Pancreas (tissue), 10 donors: ENCODE results near the gene ACVR1B. TPM values are rescaled to one million over a fixed set of nuclear protein-coding genes. Genes with fewer than 3 reads are reported as not detected.

Source experiments
- ATAC-seq, 4 donors: fragments of 200-7000 bp; cut with Tn5 transposase; one replicate each; pipeline versions ENCODE4 v1.8.0 to v1.9.1; 2020; ENCODE audit warnings: mild to moderate bottlenecking in 4 of 4, moderate library complexity in 4 of 4
- DNase-seq, 6 donors: peaks; one replicate each; pipeline ENCODE4 v3.0.0-alpha.2; 2020
- FAIRE-seq: peaks from 2 replicates; lab custom pipeline; 2012; peaks lifted over from hg19 to GRCh38; lab: Jason Lieb, UNC
- H3K27ac ChIP-seq, 4 donors: fragments of 200-600 bp; sonication (generic); 1 replicate in 3 of 4; 2 replicates in 1 of 4; pipeline versions ENCODE4 v1.5.0 to v1.8.0; 2020
- H3K27me3 ChIP-seq, 4 donors: fragments of 200-600 bp; one replicate each; pipeline ENCODE4 v1.8.0; 2021
- H3K36me3 ChIP-seq, 3 donors: fragments of 200-600 bp; sonication (generic) in 1 of 3; one replicate each; pipeline versions ENCODE4 v1.5.0 to v1.8.0; 2020 to 2021
- H3K4me1 ChIP-seq, 3 donors: fragments of 200-600 bp; one replicate each; pipeline ENCODE4 v1.8.0; 2021
- H3K4me3 ChIP-seq, 4 donors: fragments of 200-600 bp; sonication (generic) in 2 of 4; one replicate each; pipeline versions ENCODE4 v1.5.0 to v1.8.0; 2020 to 2021
- H3K9me3 ChIP-seq, 4 donors: fragments of 200-600 bp; one replicate each; pipeline ENCODE4 v1.8.0; 2021
- CTCF ChIP-seq, 4 donors: fragments of 200-600 bp; sonication (generic) in 3 of 4; IDR thresholded peaks; one replicate each; pipeline versions ENCODE4 v1.5.0 to v1.8.0; 2021; ENCODE audit warnings: antibody characterized with exemption in 4 of 4
- WGBS, 2 donors: extraction: QIAGEN DNeasy Blood & Tissue Kit; methylation state at CpG; one replicate each; pipeline ENCODE4 v1.1.7; 2013; 5-methylcytosine and 5-hydroxymethylcytosine counted together
- intact Hi-C, 3 donors: fragments of 100-400 bp; cut with DNase I; formaldehyde crosslinking; loops; one replicate each; pipeline versions ENCODE4 v1.11.1 to v1.14.2; 2022
- polyA plus RNA-seq, 2 donors: library from polyadenylated mRNA; stranded (reverse); fragments of 200-250 nt; gene quantifications; one replicate each; pipeline ENCODE4 v1.2.3, GENCODE V29; 2013
- total RNA-seq, 6 donors: library from RNA; stranded (reverse); fragmentation: NEBNext Ultra II Directional in 4 of 6; extraction: Animal tissue kit (Norgen Biotek cat#: 25700) in 4 of 6; gene quantifications; one replicate each; pipeline versions ENCODE4 v1.2.1 to v1.2.4, GENCODE V29; 2021 to 2023
- donor health status: healthy with polysubstance abuse.
- donor health status: DM: no; HTN: no; CAD: no; lungs with moderate emphysema.
- donor health status: DM: no; HTN: no; CAD: no.
- donor health status: control.
- donor health status: control.
- donor health status: Bipolar disorder and iron deficiency.
- donor health status: DM: yes; HTN: yes; CAD: no.
- donor health status: DM: no; HTN: no; CAD: no.
- donor health status: DM: no; HTN: no; CAD: no.
- donor health status: DM: yes; HTN: yes; CAD: no.

The ACVR1B gene
- total and polyA plus RNA-seq, 8 donors: 16.0 to 31.4 (median 26.2) TPM

- DNase-seq (peak; percentile 78 to 96 (median 94)), ATAC-seq (peak; percentile 70 to 83 (median 80)), FAIRE-seq (no peak)
- H3K36me3 ChIP-seq: no peaks in the 10 kb centered on the region
- 1% methylated on average over 67 to 70 of the region's 70 CpGs for WGBS, 2 donors
- H3K27ac ChIP-seq: peak overlapping the region; percentile 9 to 67 (median 42)
- no peaks in the 10 kb centered on the region for H3K9me3 ChIP-seq
- no peaks in the 10 kb centered on the region for H3K27me3 ChIP-seq
- intact Hi-C loops: no loop called here
- peak; percentile 92 to 95 (median 95) for TF ChIP-seq CTCF (IDR thresholded peaks at IDR 0.05)
- peak overlapping the region; percentile 38 to 62 (median 46) for H3K4me3 ChIP-seq
- peaks cover 0 to 13% (median 0%) of the 10 kb centered on the region in 3 donors for H3K4me1 ChIP-seq
Measured at GRCh38 chr12:52023182-52023975, 71.9 kb downstream of the ACVR1B start.

- peak overlapping the region in 3 of 4 donors; percentile 9 to 53 (median 53) for H3K27ac ChIP-seq
- intact Hi-C loops: no loop called here
Measured at GRCh38 chr12:52023976-52024688, 72.6 kb downstream of the ACVR1B start.

GRCh38 chr12:52024845-52025230, 73.3 kb downstream of the ACVR1B start:
- peaks cover 0 to 10% (median 0%) of the 10 kb centered on the region in 3 donors for H3K4me1 ChIP-seq
- peak overlapping the region in 3 of 4 donors; percentile 38 to 86 (median 74) for H3K27ac ChIP-seq
- intact Hi-C loops: loop anchor here in 2 of 3 donors (5.0 kb wide), 3 partner anchors 57 to 97 kb away; no protein-coding TSS in a partner anchor
- ATAC-seq (peak in 2 of 4 donors; percentile 7 to 8), DNase-seq (no peak), FAIRE-seq (no peak)
- no peak for TF ChIP-seq CTCF (IDR thresholded peaks at IDR 0.05)
- peak overlapping the region in 1 of 4 donors; percentile 30 for H3K4me3 ChIP-seq
- no peaks in the 10 kb centered on the region for H3K9me3 ChIP-seq
- no peaks in the 10 kb centered on the region for H3K36me3 ChIP-seq
- 64 to 72% methylated on average over 15 of the region's 15 CpGs for WGBS, 2 donors
- H3K27me3 ChIP-seq: no peaks in the 10 kb centered on the region

More at GRCh38 chr12:52023976-52024688, 72.6 kb downstream of the ACVR1B start:
- Histone ChIP-seq H3K36me3 (no peaks in the 10 kb centered on the region), H3K27me3 (no peaks in the 10 kb centered on the region), H3K4me1 (peaks cover 0 to 10% (median 0%) of the 10 kb centered on the region in 3 donors), H3K9me3 (no peaks in the 10 kb centered on the region), H3K4me3 (peak overlapping the region in 3 of 4 donors; percentile 38 to 62 (median 51))
- FAIRE-seq: no peak
- no peak for ATAC-seq
- TF ChIP-seq CTCF (IDR thresholded peaks at IDR 0.05): no peak
- 24 to 27% methylated on average over 20 of the region's 20 CpGs for WGBS, 2 donors
- DNase-seq: no peak

GRCh38 chr12:52026263-52026662, 74.8 kb downstream of the ACVR1B start:
- DNase-seq (no peak), FAIRE-seq (no peak), ATAC-seq (no peak)
- Histone ChIP-seq H3K27me3 (no peaks in the 10 kb centered on the region), H3K4me3 (no peak overlapping the region), H3K9me3 (no peaks in the 10 kb centered on the region), H3K27ac (no peak overlapping the region), H3K4me1 (peaks cover 0 to 10% (median 0%) of the 10 kb centered on the region in 3 donors), H3K36me3 (no peaks in the 10 kb centered on the region)
- no peak for TF ChIP-seq CTCF (IDR thresholded peaks at IDR 0.05)
- 43 to 59% methylated on average over 5 of the region's 5 CpGs for WGBS, 2 donors
- intact Hi-C loops: loop anchor here in 2 of 3 donors (5.0 kb wide), 3 partner anchors 56 to 96 kb away; no protein-coding TSS in a partner anchor
